NK-92 (cell line): ENCODE results near the gene MCAM.

Experiments used
- DNase-seq: peaks from one replicate; lab custom pipeline; 2025; ENCODE audit not compliant: unreplicated experiment; lab: John Stamatoyannopoulos, UW

Gene MCAM

GRCh38 chr11:119332111-119332765 is 15.3 kb upstream of the MCAM start:
- no peak for DNase-seq

GRCh38 chr11:119330237-119330636 is 13.3 kb upstream of the MCAM start:
- DNase-seq, result no peak

- no peak for DNase-seq
Observed at GRCh38 chr11:119329320-119329719, 12.4 kb upstream of the MCAM start.

GRCh38 chr11:119324189-119324588 is 7.3 kb upstream of the MCAM start:
- no peak for DNase-seq

- no peak for DNase-seq
Observed at GRCh38 chr11:119323532-119324033, 6.7 kb upstream of the MCAM start.

- DNase-seq, result no peak
Observed at GRCh38 chr11:119322921-119323531, 6.1 kb upstream of the MCAM start.

GRCh38 chr11:119322360-119322739 is 5.4 kb upstream of the MCAM start:
- DNase-seq, result no peak

GRCh38 chr11:119320776-119321524 is 4.0 kb upstream of the MCAM start:
- no peak for DNase-seq

GRCh38 chr11:119320240-119320775 is 3.4 kb upstream of the MCAM start:
- no peak for DNase-seq

GRCh38 chr11:119319700-119320239 is 2.8 kb upstream of the MCAM start:
- no peak for DNase-seq

GRCh38 chr11:119319136-119319699 is 2.3 kb upstream of the MCAM start:
- no peak for DNase-seq

- no peak for DNase-seq
Observed at GRCh38 chr11:119318240-119319135, 1.6 kb upstream of the MCAM start.

GRCh38 chr11:119317592-119318239 is 786 bp upstream of the MCAM start:
- no peak for DNase-seq

GRCh38 chr11:119316016-119316728 is 758 bp downstream of the MCAM start:
- DNase-seq, result no peak

- no peak for DNase-seq
Observed at GRCh38 chr11:119315131-119316015, 1.6 kb downstream of the MCAM start.

- no peak for DNase-seq
Observed at GRCh38 chr11:119314726-119315125, 2.2 kb downstream of the MCAM start.

- DNase-seq, result no peak
Observed at GRCh38 chr11:119310682-119311052, 6.3 kb downstream of the MCAM start.
